HG02798 (cell line): ENCODE data around the gene SLCO4A1.
A peak's percentile ranks its signal among the peaks of the same experiment; 100 is the strongest.

Source experiments
- ATAC-seq: cut with Tn5 transposase; IDR thresholded peaks from one replicate; pipeline ENCODE4 v1.9.1; 2021; ENCODE audit warnings: mild to moderate bottlenecking; ENCODE audit not compliant: unreplicated experiment, poor library complexity

Gene SLCO4A1

DNA sequence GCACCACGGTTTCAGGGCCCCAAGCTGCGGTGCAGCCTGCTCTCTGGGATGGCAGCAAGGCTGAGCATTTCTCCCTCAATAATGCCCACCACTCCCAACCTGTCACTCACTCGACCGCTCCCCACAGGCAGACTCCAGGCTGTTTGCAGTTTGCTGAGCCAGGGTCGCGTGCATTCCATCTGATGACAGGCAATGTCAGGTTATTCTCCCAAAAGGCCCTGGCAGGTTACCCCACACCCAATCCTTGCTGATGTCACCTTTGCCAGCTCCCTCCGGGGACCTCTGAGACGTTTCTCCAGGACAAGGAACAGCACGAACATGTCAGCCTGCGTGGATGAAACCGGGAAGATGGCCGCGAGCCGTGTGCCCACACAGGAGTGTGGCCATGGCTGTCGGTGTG lies 7.1 kb upstream of the SLCO4A1 start:
- no peak for ATAC-seq

- ATAC-seq: no peak
Measured at GRCh38 chr20:62635852-62636251, 6.5 kb upstream of the SLCO4A1 start.

- no peak for ATAC-seq
Measured at GRCh38 chr20:62636446-62636845, 5.9 kb upstream of the SLCO4A1 start.

GRCh38 chr20:62637110-62637509 lies 5.2 kb upstream of the SLCO4A1 start:
- no peak for ATAC-seq

DNA sequence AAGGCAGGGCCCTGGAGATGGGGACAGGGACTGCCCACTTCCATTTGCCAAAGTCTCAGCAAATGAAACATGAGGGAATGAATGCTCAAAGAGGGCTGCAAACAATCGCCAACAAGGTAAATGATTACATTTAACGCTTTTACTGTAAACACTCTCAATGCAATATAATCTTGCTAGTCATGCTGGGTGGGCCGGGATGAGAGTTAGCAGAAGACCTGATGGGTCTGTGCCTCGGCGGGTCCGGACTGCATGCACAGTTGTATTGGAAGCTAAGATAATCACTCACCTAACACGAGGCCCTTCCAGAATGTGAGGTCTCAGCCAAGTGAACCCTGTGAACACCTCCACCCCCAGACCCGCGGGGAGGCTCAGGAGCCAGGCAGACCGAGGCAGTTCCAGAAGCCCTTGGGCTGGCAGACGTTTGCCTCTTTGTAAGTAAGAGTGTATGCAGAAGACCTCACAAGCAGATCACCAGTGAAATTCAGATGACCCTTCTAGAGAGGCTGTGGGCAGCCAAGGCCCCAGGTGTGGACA lies 4.7 kb upstream of the SLCO4A1 start:
- ATAC-seq: no peak

- no peak for ATAC-seq
Measured at GRCh38 chr20:62638055-62638570, 4.2 kb upstream of the SLCO4A1 start.

DNA sequence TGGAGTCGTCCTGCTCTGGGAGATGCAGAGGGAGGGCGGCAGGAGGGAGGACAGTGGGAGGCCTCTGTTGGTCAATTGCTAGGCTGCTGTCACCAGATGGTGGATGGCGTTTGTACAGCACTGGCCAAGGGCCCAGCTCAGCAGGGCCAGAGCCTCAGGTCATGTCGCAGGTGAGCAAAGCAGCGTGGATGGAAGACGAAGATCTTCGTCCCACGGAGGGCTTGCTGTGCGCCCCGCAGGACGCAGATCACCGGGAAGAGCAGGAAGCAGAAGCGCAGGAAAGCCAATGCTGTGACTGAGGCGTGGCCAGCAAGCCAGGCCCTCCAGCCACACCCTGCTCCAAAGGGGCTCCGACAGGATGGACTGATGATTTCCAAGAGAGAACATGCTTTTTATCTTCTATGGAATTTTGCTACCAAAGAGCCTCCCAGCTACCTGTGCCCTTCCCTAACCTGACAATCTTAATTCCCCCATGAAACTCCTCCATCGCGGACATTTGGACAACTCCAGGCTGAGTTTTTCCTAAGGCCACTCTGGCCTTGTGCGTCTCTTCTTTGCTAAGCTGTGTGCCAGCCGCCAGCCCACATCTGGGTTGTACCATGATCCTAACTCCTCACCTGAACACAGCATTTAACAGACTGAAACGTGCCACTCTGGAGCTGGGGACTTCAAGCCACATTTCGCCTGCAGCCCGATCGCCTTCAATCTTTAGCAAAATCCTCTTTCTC lies 3.5 kb upstream of the SLCO4A1 start:
- ATAC-seq: no peak

- ATAC-seq: no peak
Measured at GRCh38 chr20:62639765-62640164, 2.5 kb upstream of the SLCO4A1 start.

- ATAC-seq: no peak
Measured at GRCh38 chr20:62640870-62641269, 1.4 kb upstream of the SLCO4A1 start.

DNA sequence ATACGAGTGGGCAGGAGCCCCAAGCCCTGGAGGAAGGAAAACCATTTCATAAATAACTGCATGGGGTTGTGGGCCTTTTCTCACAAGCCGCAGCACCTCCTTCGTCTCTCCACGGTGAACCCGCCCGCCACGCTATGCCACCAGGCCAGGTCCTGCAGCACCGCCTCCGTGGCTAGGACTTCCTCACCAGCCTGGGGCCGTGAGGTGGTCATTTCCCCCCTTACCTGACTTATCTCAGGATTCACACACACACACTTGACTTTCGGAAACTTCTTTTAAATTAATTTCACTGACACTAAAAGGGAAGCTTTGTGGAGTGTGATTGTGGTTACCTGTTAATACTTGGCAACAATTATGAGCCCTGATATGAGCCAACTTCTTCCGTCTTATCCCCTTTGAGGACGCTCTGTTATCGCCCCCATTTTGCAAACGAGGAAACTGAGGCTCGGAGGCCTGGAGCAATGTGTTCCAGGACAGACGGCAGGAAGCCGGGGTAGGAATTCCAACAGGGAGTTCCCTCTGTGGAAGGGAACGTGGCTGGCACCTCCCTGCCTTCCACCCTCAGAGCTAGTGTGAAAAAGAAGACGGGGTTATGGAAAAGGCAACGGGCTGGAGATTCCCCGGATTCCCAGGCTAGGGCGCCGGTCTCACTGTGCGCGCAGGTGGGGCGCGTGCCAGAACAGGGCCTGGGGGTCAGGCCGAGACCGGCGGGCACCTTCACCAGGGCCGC lies 817 bp upstream of the SLCO4A1 start:
- ATAC-seq: no peak

DNA sequence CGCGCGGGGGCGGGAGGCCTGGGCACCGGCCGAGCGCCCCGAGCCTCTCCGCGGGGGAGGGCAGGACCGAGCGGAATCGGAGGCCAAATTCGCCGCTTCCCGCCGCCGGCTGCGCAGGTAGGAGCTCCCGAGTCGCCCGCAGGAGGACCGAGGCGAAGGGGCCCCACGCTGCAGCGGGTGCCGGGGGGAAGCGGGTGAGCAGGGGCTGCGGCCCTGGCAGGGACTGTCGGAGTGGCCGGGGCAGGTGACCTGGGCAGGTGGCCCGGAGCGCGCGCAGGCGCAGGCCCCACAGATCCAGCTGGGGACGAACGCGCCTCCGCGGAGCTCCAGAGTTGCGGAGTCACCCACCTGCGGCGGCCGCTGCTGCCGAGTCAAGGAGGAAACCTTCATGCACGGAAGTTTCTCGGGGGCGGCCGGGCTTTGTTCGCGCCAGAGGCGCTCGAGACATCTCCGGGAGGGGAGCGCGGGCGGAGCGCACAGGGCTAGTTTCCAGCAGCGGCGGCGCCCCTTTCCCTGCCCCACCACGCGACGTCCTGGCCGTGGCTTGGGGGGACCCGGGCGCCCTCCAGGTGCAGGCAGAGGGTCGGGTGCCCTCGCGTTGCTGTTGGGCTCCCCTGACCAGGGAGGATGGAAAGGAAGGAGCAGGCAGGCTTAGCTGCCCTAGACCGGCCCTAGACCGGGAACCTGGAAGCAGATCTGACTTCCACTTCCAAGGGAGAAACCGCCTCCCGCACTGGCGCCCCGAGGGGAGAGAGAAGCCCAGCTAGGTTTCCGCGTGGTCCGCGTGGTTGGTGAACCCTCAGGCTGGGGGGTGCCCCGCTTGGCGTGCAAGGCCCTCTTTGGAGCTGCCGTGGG lies 590 bp downstream of the SLCO4A1 start:
- peak; percentile 25 for ATAC-seq

DNA sequence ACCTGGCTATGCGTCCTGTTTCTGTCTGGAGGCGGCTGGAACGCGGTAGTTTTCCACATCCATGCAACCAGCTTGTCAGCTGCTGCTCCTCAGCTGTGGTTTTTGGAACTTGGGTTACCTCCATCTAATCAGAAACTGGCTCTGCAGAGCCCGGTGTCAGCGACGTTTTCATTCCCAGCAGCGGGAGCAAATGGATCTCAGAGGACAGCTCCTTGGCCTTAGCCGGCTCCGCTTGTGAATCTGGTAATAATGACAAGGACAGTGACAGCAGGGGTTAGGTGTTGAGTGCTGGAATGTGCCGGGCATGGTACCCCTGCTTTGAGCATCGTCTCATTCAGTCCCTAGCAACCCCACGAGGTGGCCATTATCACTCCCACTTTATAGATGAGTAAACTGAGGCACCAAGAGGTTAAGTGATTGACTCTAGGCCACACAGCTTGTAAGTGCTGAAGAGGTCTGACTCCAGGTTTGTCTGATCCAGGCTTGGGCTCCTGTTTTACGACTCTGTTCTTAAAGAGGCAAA lies 1.3 kb downstream of the SLCO4A1 start:
- ATAC-seq: no peak

- no peak for ATAC-seq
Measured at GRCh38 chr20:62644044-62644795, 1.9 kb downstream of the SLCO4A1 start.

DNA sequence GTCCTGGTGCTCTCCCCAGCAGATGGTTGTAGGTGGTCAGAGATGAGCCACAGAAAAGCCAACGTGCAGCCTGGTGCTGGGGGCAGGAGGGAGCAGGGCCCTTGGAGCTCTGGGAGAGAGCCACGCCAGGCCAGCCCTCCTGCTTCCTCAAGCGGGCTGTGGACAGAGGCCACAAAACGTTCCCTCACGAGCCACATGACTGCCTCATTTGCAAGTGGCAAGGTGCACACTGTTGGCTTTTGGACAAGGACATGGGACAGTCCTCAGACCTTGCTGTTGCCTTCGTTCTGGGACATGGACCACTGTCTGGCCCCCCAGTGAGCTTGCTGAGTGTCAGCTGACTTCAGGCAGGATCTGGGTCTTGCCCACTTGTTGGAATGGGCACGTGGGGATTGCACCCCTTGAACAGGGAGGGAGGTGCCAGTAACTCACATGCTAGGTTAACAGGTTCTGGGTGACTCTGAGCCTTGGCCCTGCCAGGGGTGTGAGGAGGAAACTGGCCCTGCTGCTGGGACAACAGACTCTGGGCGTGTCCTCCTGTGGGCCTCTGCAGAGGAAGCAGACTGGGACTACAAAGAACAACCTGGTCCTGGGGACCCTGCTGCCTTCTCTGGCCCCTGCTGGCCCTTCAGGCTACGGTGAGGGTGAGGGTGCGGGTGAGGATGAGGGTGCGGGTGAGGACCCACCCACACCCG lies 2.6 kb downstream of the SLCO4A1 start:
- no peak for ATAC-seq

GRCh38 chr20:62645613-62646012 lies 3.3 kb downstream of the SLCO4A1 start:
- no peak for ATAC-seq

DNA sequence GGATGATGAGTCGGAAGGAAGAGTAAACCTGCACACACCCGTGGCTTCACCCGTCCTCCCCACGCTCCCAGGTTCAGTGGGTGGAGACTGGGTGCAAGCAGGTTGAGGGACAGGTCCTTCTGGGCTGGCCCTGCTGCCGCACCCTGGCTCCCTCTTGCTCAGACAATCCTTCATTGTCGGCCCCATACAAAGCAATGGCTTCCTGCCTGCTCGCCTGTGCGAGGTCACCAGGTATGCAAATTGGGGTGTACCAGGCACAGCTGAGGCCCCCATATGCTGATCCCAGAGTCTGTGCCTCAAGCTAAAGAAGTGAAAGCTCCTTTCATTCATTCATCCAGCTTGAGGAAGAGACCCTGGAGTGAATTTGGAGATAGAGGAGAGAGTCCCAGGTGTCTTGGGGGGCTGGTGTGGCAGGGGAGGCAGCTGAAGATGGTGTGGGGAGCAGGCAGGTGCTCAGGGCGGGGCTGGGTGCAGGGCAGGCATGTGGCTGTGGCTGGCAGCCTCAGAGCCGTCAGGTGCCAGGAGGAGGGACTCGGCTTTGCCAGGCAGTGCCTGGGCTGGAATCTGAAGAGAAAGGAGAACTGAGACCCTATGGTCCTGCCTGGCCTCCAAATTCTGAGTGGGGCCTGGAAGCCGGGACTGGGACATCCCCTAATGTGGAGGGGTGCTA lies 4.7 kb downstream of the SLCO4A1 start:
- ATAC-seq: no peak

GRCh38 chr20:62647521-62648317 lies 5.4 kb downstream of the SLCO4A1 start:
- no peak for ATAC-seq
